Measurements from ENCODE around the gene TPK1. TPM values are rescaled to one million over a fixed set of nuclear protein-coding genes. Genes with fewer than 3 reads are reported as not detected.
A peak's percentile ranks its signal among the peaks of the same experiment; 100 is the strongest.

The TPK1 gene
- total RNA-seq, 1 donor, result 3.9 TPM

- no peak for DNase-seq (ENCODE audit: low read depth)
- no peak for TF ChIP-seq CTCF (IDR thresholded peaks at IDR 0.05; ENCODE audit: insufficient read depth, low read depth, low read length)
- H3K4me3 ChIP-seq (ENCODE audit: low read depth, low read length), result no peak overlapping the region
Observed at GRCh38 chr7:144622745-144623144, 213.1 kb downstream of the TPK1 start.

GRCh38 chr7:144606261-144606660 is 229.6 kb downstream of the TPK1 start:
- H3K4me3 ChIP-seq (ENCODE audit: low read depth, low read length), result no peak overlapping the region
- no peak for DNase-seq (ENCODE audit: low read depth)
- no peak for TF ChIP-seq CTCF (IDR thresholded peaks at IDR 0.05; ENCODE audit: insufficient read depth, low read depth, low read length)

GRCh38 chr7:144596953-144597352 is 238.9 kb downstream of the TPK1 start:
- no peak for TF ChIP-seq CTCF (IDR thresholded peaks at IDR 0.05; ENCODE audit: insufficient read depth, low read depth, low read length)
- no peak for DNase-seq (ENCODE audit: low read depth)

GRCh38 chr7:144594580-144594979 is 241.3 kb downstream of the TPK1 start:
- TF ChIP-seq CTCF (IDR thresholded peaks at IDR 0.05; ENCODE audit: insufficient read depth, low read depth, low read length), result no peak
- no peak for DNase-seq (ENCODE audit: low read depth)
- no peak overlapping the region for H3K4me3 ChIP-seq (ENCODE audit: low read depth, low read length)

More at GRCh38 chr7:144596953-144597352, 238.9 kb downstream of the TPK1 start:
- no peak overlapping the region for H3K4me3 ChIP-seq (ENCODE audit: low read depth, low read length)

- DNase-seq (ENCODE audit: low read depth), result peak; percentile 16
- no peak for TF ChIP-seq CTCF (IDR thresholded peaks at IDR 0.05; ENCODE audit: insufficient read depth, low read depth, low read length)
Observed at GRCh38 chr7:144588559-144589051, 247.2 kb downstream of the TPK1 start.

GRCh38 chr7:144587701-144588100 is 248.2 kb downstream of the TPK1 start:
- no peak for DNase-seq (ENCODE audit: low read depth)
- TF ChIP-seq CTCF (IDR thresholded peaks at IDR 0.05; ENCODE audit: insufficient read depth, low read depth, low read length), result no peak
- H3K4me3 ChIP-seq (ENCODE audit: low read depth, low read length), result no peak overlapping the region

More at GRCh38 chr7:144588559-144589051, 247.2 kb downstream of the TPK1 start:
- no peak overlapping the region for H3K4me3 ChIP-seq (ENCODE audit: low read depth, low read length)

- no peak overlapping the region for H3K4me3 ChIP-seq (ENCODE audit: low read depth, low read length)
- TF ChIP-seq CTCF (IDR thresholded peaks at IDR 0.05; ENCODE audit: insufficient read depth, low read depth, low read length), result no peak
- no peak for DNase-seq (ENCODE audit: low read depth)
Observed at GRCh38 chr7:144584726-144585125, 251.1 kb downstream of the TPK1 start.
